NCI-H748 treated with DMSO at 0.1 percent for 48 hours (cell line): ENCODE measurements around the gene LRRIQ4.
A peak's percentile ranks its signal among the peaks of the same experiment; 100 is the strongest.

Experiments
- DNase-seq: peaks from one replicate; lab custom pipeline; 2025; lab: John Stamatoyannopoulos, UW

Gene LRRIQ4

GRCh38 chr3:169855514-169855913, 42.8 kb downstream of the LRRIQ4 start:
- no peak for DNase-seq

GRCh38 chr3:169857811-169858210, 45.1 kb downstream of the LRRIQ4 start:
- DNase-seq = no peak

- DNase-seq = no peak
Observed at GRCh38 chr3:169861871-169862270, 49.2 kb downstream of the LRRIQ4 start.

- peak; percentile 26 for DNase-seq
Observed at GRCh38 chr3:169863458-169863899, 50.8 kb downstream of the LRRIQ4 start.

GRCh38 chr3:169864270-169864669, 51.6 kb downstream of the LRRIQ4 start:
- DNase-seq = no peak

- no peak for DNase-seq
Observed at GRCh38 chr3:169865176-169865767, 52.6 kb downstream of the LRRIQ4 start.

- no peak for DNase-seq
Observed at GRCh38 chr3:169867584-169868210, 55.0 kb downstream of the LRRIQ4 start.

GRCh38 chr3:169868369-169868768, 55.7 kb downstream of the LRRIQ4 start:
- DNase-seq = no peak

- DNase-seq = peak; percentile 4
Observed at GRCh38 chr3:169869484-169870220, 57.0 kb downstream of the LRRIQ4 start, which contains the start of gene LRRC31. Gene LRRC31, minus strand, starts transcription at chr3:169869935. Its CDS starts 128 bp downstream, at chr3:169869807.

- no peak for DNase-seq
Observed at GRCh38 chr3:169871129-169871886, 58.6 kb downstream of the LRRIQ4 start.

GRCh38 chr3:169879013-169879557, 66.4 kb downstream of the LRRIQ4 start:
- DNase-seq = no peak

- no peak for DNase-seq
Observed at GRCh38 chr3:169879845-169880575, 67.3 kb downstream of the LRRIQ4 start.

- no peak for DNase-seq
Observed at GRCh38 chr3:169880576-169881250, 68.0 kb downstream of the LRRIQ4 start.

- no peak for DNase-seq
Observed at GRCh38 chr3:169886671-169887070, 74.0 kb downstream of the LRRIQ4 start.
